PFSK-1 (cell line): ENCODE data around the gene NMUR2.

Source experiments
- FOXP2 ChIP-seq: optimal IDR thresholded peaks from 2 replicates; pipeline ENCODE3; 2011; ENCODE audit warnings: borderline replicate concordance, control low read depth, inconsistent platforms; ENCODE audit not compliant: insufficient read depth; ENCODE audit errors: extremely low read length, extremely low read depth
- POLR2AphosphoS5 ChIP-seq: IDR thresholded peaks from 2 replicates; pipeline ENCODE4 v1.6.1; 2012; ENCODE audit warnings: low read depth, mild to moderate bottlenecking, control low read depth, low read length, moderate library complexity
- SIN3A ChIP-seq: IDR thresholded peaks from 2 replicates; pipeline ENCODE4 v1.6.1; 2012; ENCODE audit warnings: mild to moderate bottlenecking, low read length, moderate library complexity, borderline replicate concordance; ENCODE audit not compliant: insufficient read depth
- TAF1 ChIP-seq: IDR thresholded peaks from 2 replicates; pipeline ENCODE4 v1.6.1; 2012; ENCODE audit warnings: low read length, control low read depth, borderline replicate concordance; ENCODE audit not compliant: insufficient read depth
- TF ChIP-seq, protein P1 (sequence below), 2 experiments: IDR thresholded peaks; 2 replicates each; pipeline versions ENCODE4 v1.6.1 to v1.8.0; 2011 to 2012; ENCODE audit warnings: low read depth in 2 of 2, low read length in 2 of 2, control low read depth in 1 of 2, inconsistent platforms in 1 of 2, mild to moderate bottlenecking in 1 of 2, moderate library complexity in 1 of 2; ENCODE audit not compliant: insufficient read depth in 1 of 2

NMUR2 gene

DNA sequence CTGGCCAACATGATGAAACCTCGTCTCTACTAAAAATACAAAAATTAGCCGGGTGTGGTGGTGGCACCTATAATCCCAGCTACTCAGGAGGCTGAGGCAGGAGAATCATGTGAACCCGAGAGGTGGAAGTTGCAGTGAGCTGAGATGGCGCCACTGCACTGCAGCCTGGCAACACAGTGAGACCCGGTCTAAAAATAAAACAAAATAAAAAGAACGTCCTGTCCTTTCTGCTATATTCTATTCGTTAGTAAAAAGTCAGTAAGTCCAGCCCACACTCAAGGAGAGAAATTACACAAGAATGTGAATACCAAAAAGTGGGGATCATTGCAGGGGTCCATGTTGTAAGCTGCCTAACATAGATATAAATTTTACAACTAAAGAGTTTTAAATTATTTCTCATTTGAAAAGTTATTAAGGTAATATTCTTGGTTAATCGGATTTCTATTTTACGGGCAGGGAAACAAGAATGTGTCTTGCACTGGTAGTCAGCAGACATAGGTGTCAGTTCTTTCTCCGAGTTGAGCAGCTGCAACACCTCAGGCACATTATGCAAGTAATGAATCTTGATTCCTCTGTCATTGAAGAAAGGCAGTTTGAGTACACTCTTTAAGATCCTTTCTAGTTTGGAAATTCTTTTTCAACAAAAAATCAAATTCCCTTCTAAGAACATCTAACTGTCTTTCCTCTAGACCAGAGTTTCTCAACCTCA lies 24.5 kb downstream of the NMUR2 start:
- TF ChIP-seq, protein P1, sequence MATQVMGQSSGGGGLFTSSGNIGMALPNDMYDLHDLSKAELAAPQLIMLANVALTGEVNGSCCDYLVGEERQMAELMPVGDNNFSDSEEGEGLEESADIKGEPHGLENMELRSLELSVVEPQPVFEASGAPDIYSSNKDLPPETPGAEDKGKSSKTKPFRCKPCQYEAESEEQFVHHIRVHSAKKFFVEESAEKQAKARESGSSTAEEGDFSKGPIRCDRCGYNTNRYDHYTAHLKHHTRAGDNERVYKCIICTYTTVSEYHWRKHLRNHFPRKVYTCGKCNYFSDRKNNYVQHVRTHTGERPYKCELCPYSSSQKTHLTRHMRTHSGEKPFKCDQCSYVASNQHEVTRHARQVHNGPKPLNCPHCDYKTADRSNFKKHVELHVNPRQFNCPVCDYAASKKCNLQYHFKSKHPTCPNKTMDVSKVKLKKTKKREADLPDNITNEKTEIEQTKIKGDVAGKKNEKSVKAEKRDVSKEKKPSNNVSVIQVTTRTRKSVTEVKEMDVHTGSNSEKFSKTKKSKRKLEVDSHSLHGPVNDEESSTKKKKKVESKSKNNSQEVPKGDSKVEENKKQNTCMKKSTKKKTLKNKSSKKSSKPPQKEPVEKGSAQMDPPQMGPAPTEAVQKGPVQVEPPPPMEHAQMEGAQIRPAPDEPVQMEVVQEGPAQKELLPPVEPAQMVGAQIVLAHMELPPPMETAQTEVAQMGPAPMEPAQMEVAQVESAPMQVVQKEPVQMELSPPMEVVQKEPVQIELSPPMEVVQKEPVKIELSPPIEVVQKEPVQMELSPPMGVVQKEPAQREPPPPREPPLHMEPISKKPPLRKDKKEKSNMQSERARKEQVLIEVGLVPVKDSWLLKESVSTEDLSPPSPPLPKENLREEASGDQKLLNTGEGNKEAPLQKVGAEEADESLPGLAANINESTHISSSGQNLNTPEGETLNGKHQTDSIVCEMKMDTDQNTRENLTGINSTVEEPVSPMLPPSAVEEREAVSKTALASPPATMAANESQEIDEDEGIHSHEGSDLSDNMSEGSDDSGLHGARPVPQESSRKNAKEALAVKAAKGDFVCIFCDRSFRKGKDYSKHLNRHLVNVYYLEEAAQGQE (IDR thresholded peaks at IDR 0.05; ENCODE audit: insufficient read depth in 1 of 2, low read depth in 2 of 2, low read length in 2 of 2) = no peak
- TF ChIP-seq POLR2AphosphoS5 (no peak), FOXP2 (no peak), SIN3A (no peak), TAF1 (no peak)

DNA sequence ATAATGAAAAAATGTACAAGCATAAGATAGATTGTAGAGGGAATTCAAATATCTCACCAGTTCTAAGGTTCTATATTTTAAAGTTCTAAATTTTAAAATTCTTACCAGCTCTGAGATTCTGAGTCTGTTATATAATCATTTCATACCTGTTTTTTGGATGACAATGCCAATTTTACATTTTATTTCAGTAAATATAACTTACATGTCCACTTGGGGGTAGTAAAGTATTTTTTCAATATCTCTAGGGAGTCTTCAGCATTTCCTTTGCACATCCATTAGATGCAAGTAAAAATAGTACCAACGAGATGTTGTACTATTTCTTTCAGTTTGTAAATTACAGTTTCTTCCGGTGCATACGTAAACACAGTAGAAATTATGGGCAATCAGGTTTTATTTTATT lies 25.7 kb downstream of the NMUR2 start:
- TF ChIP-seq TAF1 (no peak), SIN3A (no peak), FOXP2 (no peak), POLR2AphosphoS5 (no peak)
- TF ChIP-seq, protein P1 (IDR thresholded peaks at IDR 0.05; ENCODE audit: insufficient read depth in 1 of 2, low read depth in 2 of 2, low read length in 2 of 2) = no peak

DNA sequence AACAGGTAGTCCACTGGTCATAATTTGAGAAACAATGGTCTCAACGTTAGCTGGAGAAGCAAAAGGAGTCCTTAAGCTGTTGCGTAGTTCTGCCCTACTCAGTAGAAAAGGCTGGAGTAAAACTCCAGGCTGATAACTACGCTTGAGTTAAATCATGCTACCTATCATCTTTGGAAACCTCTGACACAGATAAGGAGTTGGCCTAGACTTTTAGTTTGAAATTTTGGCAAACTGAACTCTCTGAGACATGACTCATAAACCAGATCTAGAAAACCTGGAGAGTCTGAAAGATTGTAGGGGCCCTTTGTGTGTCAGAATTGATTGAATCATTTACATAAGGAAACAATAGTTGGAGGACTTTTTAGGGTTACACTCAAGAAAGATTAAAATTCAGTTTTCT lies 26.3 kb downstream of the NMUR2 start:
- no peak for TF ChIP-seq TAF1
- TF ChIP-seq FOXP2 = no peak

DNA sequence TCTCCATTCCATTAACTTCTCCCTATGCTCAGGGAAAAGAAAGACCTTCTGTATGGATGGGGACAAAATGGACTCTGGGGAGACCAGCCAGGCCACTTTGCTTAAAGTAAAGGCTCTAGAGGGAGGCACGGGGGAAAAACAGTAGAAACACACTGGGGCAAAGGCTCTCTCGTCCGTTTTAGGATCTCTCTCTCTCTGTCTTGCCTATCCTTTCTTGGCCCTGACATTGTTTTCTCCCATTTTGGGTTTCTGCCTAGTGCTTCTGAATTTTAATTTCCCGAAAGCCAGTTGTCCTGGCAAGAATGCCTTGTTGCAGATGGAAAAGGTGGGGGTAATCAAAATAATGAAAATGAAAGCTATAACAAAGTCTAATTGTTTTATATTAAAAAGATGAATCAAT lies 28.2 kb downstream of the NMUR2 start:
- TF ChIP-seq FOXP2 = no peak
- TF ChIP-seq POLR2AphosphoS5 = no peak
- TF ChIP-seq, protein P1 (IDR thresholded peaks at IDR 0.05; ENCODE audit: insufficient read depth in 1 of 2, low read depth in 2 of 2, low read length in 2 of 2) = no peak
- no peak for TF ChIP-seq SIN3A
- no peak for TF ChIP-seq TAF1

DNA sequence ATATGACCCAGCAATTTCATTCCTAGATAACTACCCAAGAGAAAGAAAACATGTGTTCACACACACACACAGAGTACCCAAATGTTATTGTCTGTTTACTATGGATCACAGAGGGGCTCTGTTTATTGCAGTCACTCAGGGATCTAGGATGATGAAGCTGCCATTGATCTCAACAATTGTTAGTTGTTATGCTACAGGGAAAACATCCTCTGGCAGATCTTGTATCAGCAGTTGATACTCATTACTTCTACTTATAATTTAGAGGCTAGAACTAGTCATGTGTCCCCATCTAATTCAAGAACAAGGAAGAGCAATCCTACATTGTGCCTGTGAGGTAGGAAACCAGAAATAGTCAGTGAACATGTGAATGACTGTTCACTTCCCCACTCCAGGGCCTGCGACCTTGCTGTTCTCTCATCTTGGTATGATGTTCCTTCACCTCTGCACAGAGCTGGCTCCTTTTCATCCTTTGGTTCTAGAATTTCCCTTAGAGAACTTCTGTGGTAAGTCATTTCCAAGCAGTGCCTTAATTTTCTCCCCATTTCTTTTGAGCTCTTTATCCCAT lies 30.3 kb downstream of the NMUR2 start:
- TF ChIP-seq TAF1 (no peak), FOXP2 (no peak), POLR2AphosphoS5 (no peak), SIN3A (no peak)
- TF ChIP-seq, protein P1 (IDR thresholded peaks at IDR 0.05; ENCODE audit: insufficient read depth in 1 of 2, low read depth in 2 of 2, low read length in 2 of 2) = no peak
